Measurements from ENCODE around the gene ASB13. TPM values are rescaled to one million over a fixed set of nuclear protein-coding genes. Genes with fewer than 3 reads are reported as not detected.

ASB13 gene
- total and polyA plus RNA-seq, 2 experiments from 2014 or later = 11.6 to 20.2 TPM

- H3K4me3 ChIP-seq = no peak overlapping the region
- H3K27ac Mint-ChIP-seq = no peak overlapping the region
- peaks cover 25% of the 10 kb centered on the region for H3K4me1 Mint-ChIP-seq
- H3K27me3 ChIP-seq (ENCODE audit: insufficient read depth) = peaks cover 7% of the 10 kb centered on the region; the same call in 1 of the 2 replicates
- TF ChIP-seq ZNF114 (CRISPR knock-in tag; IDR thresholded peaks at IDR 0.05) (no peak), REST (IDR thresholded peaks at IDR 0.05; ENCODE audit: unreplicated experiment) (no peak), ETS1 (IDR thresholded peaks at IDR 0.05) (no peak), ZNF331 (CRISPR knock-in tag; IDR thresholded peaks at IDR 0.05; ENCODE audit: low read depth) (no peak), ZNF462 (CRISPR knock-in tag; IDR thresholded peaks at IDR 0.05) (no peak), EZH2phosphoT487 (IDR thresholded peaks at IDR 0.05; ENCODE audit: unreplicated experiment) (no peak), EZH2 (IDR thresholded peaks at IDR 0.05; ENCODE audit: low read depth, unreplicated experiment) (no peak), POLR2AphosphoS5 (IDR thresholded peaks at IDR 0.05; ENCODE audit: low read depth) (no peak), CREB1 (CRISPR knock-in tag; IDR thresholded peaks at IDR 0.05; ENCODE audit: low read depth) (no peak), CTCF (conservative IDR thresholded peaks at IDR 0.05; ENCODE audit: low read depth in 2 of 2) (no peak), STAT1 (IDR thresholded peaks at IDR 0.05; ENCODE audit: unreplicated experiment) (no peak)
- H3K9me3 Mint-ChIP-seq = no peaks in the 10 kb centered on the region
- 0 out of 2 replicates have a peak, but pooled peaks cover 3% of the 10 kb centered on the region for H4K20me1 ChIP-seq (replicated peaks; ENCODE audit: insufficient read depth)
- H2AFZ ChIP-seq = no peak overlapping the region
- no peak for DNase-seq (ENCODE audit: low spot score)
- H3K36me3 Mint-ChIP-seq (ENCODE audit: low read depth) = no peaks in the 10 kb centered on the region
- no peaks in the 10 kb centered on the region for H3K9me2 ChIP-seq (ENCODE audit: insufficient read depth)
- H3K4me1 ChIP-seq (ENCODE audit: insufficient read depth) = peaks cover 27% of the 10 kb centered on the region
- ATAC-seq = no peak
- H3K4me3 Mint-ChIP-seq = no peak overlapping the region
- peaks cover 8% of the 10 kb centered on the region for H3K79me2 ChIP-seq (replicated peaks; ENCODE audit: insufficient read depth)
- H3K4me2 ChIP-seq = no peak overlapping the region
- no peaks in the 10 kb centered on the region for H3K36me3 ChIP-seq (ENCODE audit: insufficient read depth)
- H3K27me3 Mint-ChIP-seq (ENCODE audit: insufficient read depth, low read depth, poor library complexity) = peaks cover 16% of the 10 kb centered on the region
- H3K27ac ChIP-seq (ENCODE audit: low read depth) = no peak overlapping the region
- H3F3A ChIP-seq (replicated peaks; ENCODE audit: low read depth) = 0 out of 2 replicates have a peak, but pooled peaks cover 2% of the 10 kb centered on the region
These were observed 2.0 kb upstream of the ASB13 start for GRCh38 chr10:5668429-5668828.

All from GM23338 (cell line).